ENCODE measurements around the gene TRIOBP. TPM values are rescaled to one million over a fixed set of nuclear protein-coding genes. Genes with fewer than 3 reads are reported as not detected.

TRIOBP gene
- total and polyA plus RNA-seq, 2 of the 13 experiments (the other 11 are each of a cell fraction or from before 2014, with no cell fraction given) = 6.1 to 15.4 TPM

- TF ChIP-seq FOXC1 (CRISPR knock-in tag; IDR thresholded peaks at IDR 0.05; ENCODE audit: borderline replicate concordance) (peak; percentile 37; the same call in 1 of the 2 replicates), RBFOX2 (IDR thresholded peaks at IDR 0.05; ENCODE audit: low read depth, low read length) (0 out of 2 replicates have a peak, but pooled peaks have one; percentile 5), MEIS2 (CRISPR knock-in tag; IDR thresholded peaks at IDR 0.05) (0 out of 2 replicates have a peak, but pooled peaks have one; percentile 32), ZNF580 (CRISPR knock-in tag; IDR thresholded peaks at IDR 0.05; ENCODE audit: borderline replicate concordance, low read depth) (peak; percentile 49; the same call in 1 of the 2 replicates), ZKSCAN8 (CRISPR knock-in tag; IDR thresholded peaks at IDR 0.05; ENCODE audit: borderline replicate concordance) (no peak), PTBP1 (IDR thresholded peaks at IDR 0.05; ENCODE audit: low read depth, low read length, poor library complexity, severe bottlenecking) (peak; percentile 98), FOXO4 (CRISPR knock-in tag; conservative IDR thresholded peaks at IDR 0.05) (0 out of 2 replicates have a peak, but pooled peaks have one; percentile 35), ZBTB43 (CRISPR knock-in tag; conservative IDR thresholded peaks at IDR 0.05) (no peak), PITX1 (CRISPR knock-in tag; IDR thresholded peaks at IDR 0.05) (no peak), HMGA1 (CRISPR knock-in tag; conservative IDR thresholded peaks at IDR 0.05) (no peak), PAWR (CRISPR knock-in tag; IDR thresholded peaks at IDR 0.05; ENCODE audit: borderline replicate concordance) (0 out of 2 replicates have a peak, but pooled peaks have one; percentile 16), ZNF749 (CRISPR knock-in tag; IDR thresholded peaks at IDR 0.05; ENCODE audit: borderline replicate concordance) (0 out of 2 replicates have a peak, but pooled peaks have one; percentile 55), PCBP1 (IDR thresholded peaks at IDR 0.05; ENCODE audit: borderline replicate concordance, low read depth, low read length) (no peak), KDM5B (CRISPR knock-in tag; IDR thresholded peaks at IDR 0.05; ENCODE audit: borderline replicate concordance) (no peak), ZSCAN9 (CRISPR knock-in tag; IDR thresholded peaks at IDR 0.05; ENCODE audit: borderline replicate concordance) (no peak), ZFX (CRISPR knock-in tag; IDR thresholded peaks at IDR 0.05; ENCODE audit: low read depth) (peak; percentile 61), LCORL (IDR thresholded peaks at IDR 0.05) (no peak), LCORL (CRISPR knock-in tag; IDR thresholded peaks at IDR 0.05) (0 out of 2 replicates have a peak, but pooled peaks have one; percentile 26), POLR2AphosphoS5 (IDR thresholded peaks at IDR 0.05; ENCODE audit: low read depth, low read length) (0 out of 2 replicates have a peak, but pooled peaks have one; percentile 38), ZBTB21 (CRISPR knock-in tag; IDR thresholded peaks at IDR 0.05) (no peak), ARID4A (CRISPR knock-in tag; IDR thresholded peaks at IDR 0.05; ENCODE audit: borderline replicate concordance) (peak; percentile 48; the same call in 1 of the 2 replicates), GABPB1 (CRISPR knock-in tag; IDR thresholded peaks at IDR 0.05) (peak; percentile 47)
These were observed 48.9 kb downstream of the TRIOBP start (continued) for GRCh38 chr22:37745548-37746365.
